HG03108 (cell line): ENCODE measurements around the gene CCDC15.
"Not testable (repeated sequence)": the region's sequence is repeated elsewhere in the genome, so short reads cannot be mapped to it uniquely, and the experiment has no call there.

Experiments used
- ATAC-seq: cut with Tn5 transposase; IDR thresholded peaks from one replicate; pipeline ENCODE4 v1.9.1; 2021; ENCODE audit warnings: moderate library complexity; ENCODE audit not compliant: unreplicated experiment

CCDC15 gene

DNA sequence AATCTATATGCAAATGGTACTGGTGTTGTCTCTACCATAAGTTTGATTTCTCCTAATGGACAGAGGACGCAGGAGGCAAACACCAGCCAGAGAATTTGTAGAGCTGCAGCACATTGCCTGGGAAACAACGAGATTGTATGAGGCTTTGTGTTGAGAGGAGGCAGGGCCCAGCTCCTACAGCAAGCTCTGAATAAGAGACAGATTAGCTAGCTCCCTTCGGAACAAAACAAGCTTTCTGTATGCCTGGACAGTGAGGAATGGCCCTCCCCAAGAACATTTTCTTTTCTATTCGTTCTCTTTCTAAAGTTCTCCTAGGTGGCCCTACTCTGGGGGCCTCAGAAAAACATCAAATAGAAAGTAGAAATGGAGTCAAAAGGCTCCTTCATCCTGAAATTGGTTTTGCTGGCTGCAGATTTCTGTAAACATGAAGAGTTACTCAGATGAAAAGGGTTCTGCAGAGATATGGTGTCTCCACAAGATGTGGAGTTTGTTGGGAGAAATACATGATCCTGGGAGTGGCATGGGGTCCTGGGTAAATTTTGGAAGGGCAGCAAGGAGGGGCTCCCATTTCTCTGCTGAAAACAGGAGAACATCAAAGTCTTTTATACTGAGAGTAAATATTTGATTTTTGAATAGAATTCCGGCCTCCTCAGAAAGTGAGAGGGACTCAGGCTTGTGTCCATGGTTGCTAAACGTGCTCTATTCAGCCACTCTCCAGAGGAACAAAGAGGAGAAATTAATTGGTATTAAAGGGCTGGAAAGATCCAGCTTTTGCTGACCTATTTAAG lies 11.3 kb upstream of the CCDC15 start:
- no peak for ATAC-seq

- ATAC-seq = no peak
Observed at GRCh38 chr11:124943254-124943616, 10.8 kb upstream of the CCDC15 start.

DNA sequence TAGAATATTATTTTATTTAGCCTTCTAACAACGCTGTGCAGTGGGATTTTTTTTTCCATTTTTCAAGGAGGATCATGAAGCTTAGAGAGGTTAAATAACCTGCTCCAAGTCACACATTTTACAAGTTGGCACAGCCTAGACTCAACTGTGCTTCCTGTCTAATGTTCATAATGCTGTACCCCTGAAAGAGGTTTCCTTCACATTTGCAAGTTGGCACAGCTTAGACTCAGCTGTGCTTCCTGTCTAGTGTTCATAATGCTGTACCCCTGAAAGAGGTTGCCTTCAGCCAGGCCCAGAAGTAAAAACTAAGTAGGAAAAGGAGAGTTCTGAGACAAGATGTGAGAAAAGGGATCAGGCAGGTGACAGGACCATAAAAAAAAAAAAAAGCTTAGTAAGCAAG lies 10.3 kb upstream of the CCDC15 start:
- ATAC-seq = no peak

DNA sequence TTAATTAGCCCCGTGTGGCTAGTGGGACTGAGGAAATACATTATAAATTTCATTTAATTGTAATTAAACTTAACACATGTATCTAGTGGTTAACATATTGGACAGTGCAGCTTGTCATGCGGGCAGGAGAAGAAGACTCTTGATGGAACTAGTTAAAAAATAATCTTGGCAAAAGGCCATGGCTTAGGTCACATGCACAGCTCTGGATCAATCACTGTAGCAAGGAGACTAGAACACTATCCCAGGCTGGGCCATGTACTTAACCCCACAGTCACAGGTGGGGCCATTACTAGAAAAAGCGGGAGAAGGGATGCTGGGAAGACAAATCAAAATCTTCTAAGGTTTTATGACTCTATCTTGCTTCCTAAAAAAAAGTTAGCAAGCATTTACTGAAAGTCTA lies 9.4 kb upstream of the CCDC15 start:
- no peak for ATAC-seq

DNA sequence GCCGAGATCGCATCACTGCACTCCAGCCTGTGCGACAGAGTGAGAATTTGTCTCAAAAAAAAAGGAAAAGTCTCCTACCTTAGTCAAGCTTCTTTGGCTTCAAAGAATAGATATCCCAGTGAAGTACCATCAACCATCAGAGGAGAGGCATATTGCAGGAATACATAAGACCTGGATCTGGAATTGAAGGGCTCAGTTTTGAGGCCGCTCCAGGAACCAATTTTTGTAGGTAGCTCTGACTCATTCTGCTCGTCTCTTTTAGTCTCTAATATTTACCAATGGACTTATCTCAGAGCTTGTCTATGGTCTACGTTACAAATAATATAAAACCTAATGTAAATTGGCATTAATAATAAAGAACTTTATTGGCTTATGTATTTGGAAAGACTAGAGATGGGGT lies 8.2 kb upstream of the CCDC15 start:
- ATAC-seq = no peak

- no peak for ATAC-seq
Observed at GRCh38 chr11:124946735-124947141, 7.3 kb upstream of the CCDC15 start.

DNA sequence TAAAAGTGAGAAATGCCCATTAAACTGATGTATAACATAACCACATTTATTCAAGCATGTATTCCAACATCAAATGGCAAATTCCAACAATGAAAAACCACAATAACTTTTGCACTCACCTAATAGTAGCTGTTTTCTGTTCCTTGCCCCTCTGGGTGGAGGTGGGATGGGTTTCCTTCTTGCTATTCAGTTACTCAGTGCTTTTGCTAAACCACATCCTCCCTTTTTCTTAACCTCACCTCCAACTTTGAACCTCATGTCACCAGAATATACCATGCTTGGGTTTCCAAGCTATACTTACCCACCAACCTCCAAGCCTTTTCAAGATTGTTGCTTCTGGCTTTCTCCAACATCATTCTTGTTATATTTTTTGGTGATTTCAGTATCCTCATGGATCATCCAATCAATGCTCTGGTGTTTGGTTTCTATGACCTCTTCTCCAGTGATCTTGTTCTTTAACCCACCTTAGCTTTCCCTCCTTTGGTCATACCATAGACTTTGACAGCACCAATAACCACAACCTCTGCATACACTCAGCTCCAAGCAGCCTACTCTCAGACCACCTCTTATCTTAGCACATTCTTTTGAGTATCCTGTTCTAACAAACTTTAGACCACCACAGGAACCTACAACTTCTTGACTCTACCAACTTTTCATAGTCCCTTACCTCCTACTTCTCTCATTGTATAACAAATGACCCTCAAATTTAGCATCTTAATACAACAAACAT lies 3.2 kb upstream of the CCDC15 start:
- ATAC-seq = no peak

DNA sequence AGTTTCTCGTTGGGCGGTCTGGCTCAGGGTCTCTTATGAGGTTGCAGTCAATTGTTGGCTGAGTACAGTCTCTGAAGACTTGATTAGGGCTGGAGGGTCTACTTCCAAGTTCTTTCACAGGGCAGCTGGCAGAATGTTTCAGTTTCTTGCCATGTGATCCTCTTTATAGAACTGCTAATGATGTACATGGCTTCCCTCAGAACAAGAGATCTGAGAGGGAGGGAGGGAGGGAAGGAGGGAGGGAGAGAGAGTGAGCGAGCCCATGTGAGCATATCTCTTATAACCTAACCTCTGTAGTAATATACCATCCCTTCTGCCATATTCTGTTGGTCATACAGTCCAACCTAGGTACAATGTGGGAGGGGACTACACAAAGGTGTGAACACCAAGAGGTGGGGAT lies 2.7 kb upstream of the CCDC15 start:
- ATAC-seq = no peak

GRCh38 chr11:124954590-124954955 lies 571 bp downstream of the CCDC15 start:
- no peak for ATAC-seq

DNA sequence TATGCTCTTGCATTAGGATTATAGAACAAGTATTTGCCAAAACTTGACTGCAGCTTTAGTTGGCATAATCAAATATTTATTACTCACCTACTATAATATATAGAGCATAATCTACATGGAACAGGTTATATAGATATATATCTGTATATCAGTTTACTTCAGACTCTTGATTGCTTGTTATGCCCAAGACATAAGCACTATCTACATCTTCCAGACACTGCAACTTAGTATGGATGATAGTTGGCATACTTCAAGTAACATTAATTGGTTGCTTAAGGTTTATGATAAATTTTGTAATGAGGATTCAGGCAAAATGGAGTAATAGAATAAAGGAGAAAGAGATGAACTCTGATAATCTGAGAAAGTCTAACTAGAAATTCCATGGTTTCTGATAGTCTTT lies 1.0 kb downstream of the CCDC15 start:
- no peak for ATAC-seq

- ATAC-seq = no peak
Observed at GRCh38 chr11:124961972-124962609, 8.1 kb downstream of the CCDC15 start.

GRCh38 chr11:124968197-124968596 lies 14.2 kb downstream of the CCDC15 start:
- not testable (repeated sequence) for ATAC-seq

GRCh38 chr11:124970925-124971324 lies 16.9 kb downstream of the CCDC15 start:
- no peak for ATAC-seq

GRCh38 chr11:124971810-124972209 lies 17.8 kb downstream of the CCDC15 start:
- no peak for ATAC-seq

- no peak for ATAC-seq
Observed at GRCh38 chr11:124976531-124976930, 22.5 kb downstream of the CCDC15 start.

- no peak for ATAC-seq
Observed at GRCh38 chr11:124977006-124977405, 23.0 kb downstream of the CCDC15 start.

- no peak for ATAC-seq
Observed at GRCh38 chr11:124978316-124978715, 24.3 kb downstream of the CCDC15 start.

- ATAC-seq = no peak
Observed at GRCh38 chr11:124982043-124982442, 28.0 kb downstream of the CCDC15 start.

DNA sequence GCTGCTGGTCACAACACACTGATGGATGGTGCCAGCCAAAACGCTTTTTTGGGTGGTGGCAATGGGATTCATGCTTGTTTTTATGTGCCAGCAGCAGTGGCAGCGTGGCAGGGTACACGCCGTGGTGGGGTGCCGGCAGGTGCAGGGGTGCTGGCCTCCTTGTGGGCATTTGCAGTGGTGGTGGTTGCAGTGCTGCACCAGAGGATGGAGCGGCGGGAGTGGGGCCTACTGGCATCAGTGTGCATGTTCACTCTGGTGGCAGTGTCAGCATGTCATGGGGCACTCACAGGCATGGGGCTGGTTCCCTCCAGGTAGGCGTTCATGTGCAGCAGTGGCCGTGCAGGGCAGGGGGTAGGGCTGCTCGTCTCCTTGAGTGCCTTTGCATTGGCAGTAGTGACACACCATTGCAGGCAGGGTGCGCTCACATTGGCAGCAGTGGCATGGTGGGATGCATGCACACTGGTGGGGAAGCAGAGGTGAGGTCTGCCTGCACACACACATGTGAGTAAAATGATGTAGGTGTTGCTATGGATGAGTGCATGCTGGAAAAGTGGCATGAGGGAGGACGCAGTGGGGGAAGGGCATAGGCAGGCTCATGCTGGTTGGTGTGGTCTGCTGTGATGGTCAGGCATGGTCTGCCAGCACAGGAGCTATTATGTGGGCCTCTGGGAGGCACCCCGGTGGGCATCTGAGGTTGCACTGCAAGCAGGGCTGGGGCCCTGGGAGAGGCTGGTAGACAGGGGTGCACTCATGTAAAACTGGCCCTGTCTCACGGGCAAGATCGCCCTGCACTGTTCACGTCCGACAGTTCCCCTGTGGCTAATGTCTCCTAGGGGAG lies 29.9 kb downstream of the CCDC15 start:
- no peak for ATAC-seq

DNA sequence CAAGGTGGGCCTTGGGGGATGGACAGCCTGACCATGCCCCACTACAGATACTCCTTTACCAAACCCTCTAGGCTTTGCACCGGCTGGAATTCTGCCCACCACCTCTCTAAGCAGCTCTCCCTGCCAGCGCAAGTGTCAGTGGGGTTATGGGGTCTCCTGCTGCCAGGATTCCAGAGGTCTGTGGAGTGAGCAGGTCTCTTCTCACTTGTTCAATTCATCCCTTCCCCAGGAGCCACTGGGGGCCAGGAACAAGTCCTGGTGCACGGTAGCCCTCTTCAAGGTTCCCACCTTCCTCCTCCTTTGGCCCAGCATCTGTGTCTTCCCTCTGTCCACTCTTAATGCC lies 30.5 kb downstream of the CCDC15 start:
- no peak for ATAC-seq

GRCh38 chr11:124987096-124987495 lies 33.1 kb downstream of the CCDC15 start:
- no peak for ATAC-seq
